ENCODE data around the gene MYL5.

The MYL5 gene

GRCh38 chr4:712916-713632, 38.7 kb downstream of the MYL5 start:
- Histone ChIP-seq H3K27ac (ENCODE audit: low read length) (no peak overlapping the region), H3K9me3 (ENCODE audit: insufficient read depth, low read length, severe bottlenecking) (no peaks in the 10 kb centered on the region), H2AFZ (ENCODE audit: low read depth, low read length) (no peak overlapping the region), H3K4me3 (ENCODE audit: low read depth in 1 of 2, low read length in 2 of 2) (no peak overlapping the region), H3K4me1 (ENCODE audit: insufficient read depth, low read length) (peaks cover 23% of the 10 kb centered on the region), H3K9ac (ENCODE audit: low read depth, low read length) (no peak overlapping the region), H4K20me1 (ENCODE audit: insufficient read depth, low read length) (peaks cover 73% of the 10 kb centered on the region), H3K4me2 (ENCODE audit: insufficient read depth, low read length) (no peak overlapping the region), H3K36me3 (ENCODE audit: insufficient read depth, low read length) (peaks cover 39% of the 10 kb centered on the region), H3K79me2 (ENCODE audit: insufficient read depth, low read length) (peaks cover 86% of the 10 kb centered on the region), H3K27me3 (ENCODE audit: insufficient read depth, low read length, poor library complexity) (no peaks in the 10 kb centered on the region)
- ATAC-seq (ENCODE audit: insufficient read depth, low read depth) (no peak), DNase-seq (no peak)
- no peak for TF ChIP-seq EZH2 (IDR thresholded peaks at IDR 0.05; ENCODE audit: borderline replicate concordance, low read depth, low read length, severe bottlenecking)

- Histone ChIP-seq H3K4me1 (ENCODE audit: insufficient read depth, low read length) (peaks cover 13% of the 10 kb centered on the region), H3K36me3 (ENCODE audit: insufficient read depth, low read length) (peaks cover 33% of the 10 kb centered on the region), H3K79me2 (ENCODE audit: insufficient read depth, low read length) (peaks cover 86% of the 10 kb centered on the region), H4K20me1 (ENCODE audit: insufficient read depth, low read length) (peaks cover 69% of the 10 kb centered on the region), H3K4me2 (ENCODE audit: insufficient read depth, low read length) (no peak overlapping the region), H3K9ac (ENCODE audit: low read depth, low read length) (no peak overlapping the region), H3K27me3 (ENCODE audit: insufficient read depth, low read length, poor library complexity) (no peaks in the 10 kb centered on the region), H3K4me3 (ENCODE audit: low read depth in 1 of 2, low read length in 2 of 2) (no peak overlapping the region), H2AFZ (ENCODE audit: low read depth, low read length) (no peak overlapping the region), H3K27ac (ENCODE audit: low read length) (no peak overlapping the region), H3K9me3 (ENCODE audit: insufficient read depth, low read length, severe bottlenecking) (no peaks in the 10 kb centered on the region)
- no peak for DNase-seq
- no peak for ATAC-seq (ENCODE audit: insufficient read depth, low read depth)
- TF ChIP-seq EZH2 (IDR thresholded peaks at IDR 0.05; ENCODE audit: borderline replicate concordance, low read depth, low read length, severe bottlenecking) = no peak
- TF ChIP-seq, protein P1, sequence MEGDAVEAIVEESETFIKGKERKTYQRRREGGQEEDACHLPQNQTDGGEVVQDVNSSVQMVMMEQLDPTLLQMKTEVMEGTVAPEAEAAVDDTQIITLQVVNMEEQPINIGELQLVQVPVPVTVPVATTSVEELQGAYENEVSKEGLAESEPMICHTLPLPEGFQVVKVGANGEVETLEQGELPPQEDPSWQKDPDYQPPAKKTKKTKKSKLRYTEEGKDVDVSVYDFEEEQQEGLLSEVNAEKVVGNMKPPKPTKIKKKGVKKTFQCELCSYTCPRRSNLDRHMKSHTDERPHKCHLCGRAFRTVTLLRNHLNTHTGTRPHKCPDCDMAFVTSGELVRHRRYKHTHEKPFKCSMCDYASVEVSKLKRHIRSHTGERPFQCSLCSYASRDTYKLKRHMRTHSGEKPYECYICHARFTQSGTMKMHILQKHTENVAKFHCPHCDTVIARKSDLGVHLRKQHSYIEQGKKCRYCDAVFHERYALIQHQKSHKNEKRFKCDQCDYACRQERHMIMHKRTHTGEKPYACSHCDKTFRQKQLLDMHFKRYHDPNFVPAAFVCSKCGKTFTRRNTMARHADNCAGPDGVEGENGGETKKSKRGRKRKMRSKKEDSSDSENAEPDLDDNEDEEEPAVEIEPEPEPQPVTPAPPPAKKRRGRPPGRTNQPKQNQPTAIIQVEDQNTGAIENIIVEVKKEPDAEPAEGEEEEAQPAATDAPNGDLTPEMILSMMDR (IDR thresholded peaks at IDR 0.05; ENCODE audit: borderline replicate concordance, extremely low read depth, low read length, poor library complexity, severe bottlenecking) = no peak
These were observed 39.7 kb downstream of the MYL5 start for GRCh38 chr4:714087-714486.

- peaks cover 75% of the 10 kb centered on the region for H4K20me1 ChIP-seq (ENCODE audit: insufficient read depth, low read length)
- H3K4me2 ChIP-seq (ENCODE audit: insufficient read depth, low read length) = no peak overlapping the region
- H3K79me2 ChIP-seq (ENCODE audit: insufficient read depth, low read length) = peaks cover 84% of the 10 kb centered on the region
- H3K27ac ChIP-seq (ENCODE audit: low read length) = no peak overlapping the region
- DNase-seq (no peak), ATAC-seq (ENCODE audit: insufficient read depth, low read depth) (no peak; the same call in 2 of the 3 replicates)
- peaks cover 44% of the 10 kb centered on the region for H3K36me3 ChIP-seq (ENCODE audit: insufficient read depth, low read length)
- H3K4me1 ChIP-seq (ENCODE audit: insufficient read depth, low read length) = no peaks in the 10 kb centered on the region
- H3K9me3 ChIP-seq (ENCODE audit: insufficient read depth, low read length, severe bottlenecking) = no peaks in the 10 kb centered on the region
- H2AFZ ChIP-seq (ENCODE audit: low read depth, low read length) = no peak overlapping the region
- TF ChIP-seq, protein P1 (IDR thresholded peaks at IDR 0.05; ENCODE audit: borderline replicate concordance, extremely low read depth, low read length, poor library complexity, severe bottlenecking) = no peak
- no peak for TF ChIP-seq EZH2 (IDR thresholded peaks at IDR 0.05; ENCODE audit: borderline replicate concordance, low read depth, low read length, severe bottlenecking)
- no peaks in the 10 kb centered on the region for H3K27me3 ChIP-seq (ENCODE audit: insufficient read depth, low read length, poor library complexity)
- no peak overlapping the region for H3K4me3 ChIP-seq (ENCODE audit: low read depth in 1 of 2, low read length in 2 of 2)
- no peak overlapping the region for H3K9ac ChIP-seq (ENCODE audit: low read depth, low read length)
These were observed 43.4 kb downstream of the MYL5 start for GRCh38 chr4:717601-718320.

GRCh38 chr4:718460-718859, 44.1 kb downstream of the MYL5 start:
- no peaks in the 10 kb centered on the region for H3K27me3 ChIP-seq (ENCODE audit: insufficient read depth, low read length, poor library complexity)
- no peak overlapping the region for H3K4me3 ChIP-seq (ENCODE audit: low read depth in 1 of 2, low read length in 2 of 2)
- H3K36me3 ChIP-seq (ENCODE audit: insufficient read depth, low read length) = peaks cover 46% of the 10 kb centered on the region
- no peaks in the 10 kb centered on the region for H3K9me3 ChIP-seq (ENCODE audit: insufficient read depth, low read length, severe bottlenecking)
- no peak overlapping the region for H3K9ac ChIP-seq (ENCODE audit: low read depth, low read length)
- no peak for TF ChIP-seq EZH2 (IDR thresholded peaks at IDR 0.05; ENCODE audit: borderline replicate concordance, low read depth, low read length, severe bottlenecking)
- TF ChIP-seq, protein P1 (IDR thresholded peaks at IDR 0.05; ENCODE audit: borderline replicate concordance, extremely low read depth, low read length, poor library complexity, severe bottlenecking) = no peak
- H3K79me2 ChIP-seq (ENCODE audit: insufficient read depth, low read length) = peaks cover 84% of the 10 kb centered on the region
- ATAC-seq (ENCODE audit: insufficient read depth, low read depth) = no peak
- peaks cover 75% of the 10 kb centered on the region for H4K20me1 ChIP-seq (ENCODE audit: insufficient read depth, low read length)
- H2AFZ ChIP-seq (ENCODE audit: low read depth, low read length) = no peak overlapping the region
- no peak overlapping the region for H3K4me2 ChIP-seq (ENCODE audit: insufficient read depth, low read length)
- H3K4me1 ChIP-seq (ENCODE audit: insufficient read depth, low read length) = no peaks in the 10 kb centered on the region
- no peak for DNase-seq
- no peak overlapping the region for H3K27ac ChIP-seq (ENCODE audit: low read length)
